Activated naive CD8-positive, alpha-beta T cell (primary cell): ENCODE results near the gene SMAP1.

Source experiments
- H3K27ac Mint-ChIP-seq: one replicate; pipeline ENCODE4 v1.8.0; 2021; ENCODE audit warnings: mixed read lengths
- H3K27me3 Mint-ChIP-seq: one replicate; pipeline ENCODE4 v1.8.0; 2021; ENCODE audit warnings: mixed read lengths
- H3K36me3 Mint-ChIP-seq: one replicate; pipeline ENCODE4 v1.8.0; 2021; ENCODE audit warnings: mixed read lengths
- H3K4me1 Mint-ChIP-seq: one replicate; pipeline ENCODE4 v1.8.0; 2021; ENCODE audit warnings: low read depth, mixed read lengths
- H3K4me3 Mint-ChIP-seq: one replicate; pipeline ENCODE4 v1.8.0; 2021; ENCODE audit warnings: mild to moderate bottlenecking, mixed read lengths
- H3K9me3 Mint-ChIP-seq: one replicate; pipeline ENCODE4 v1.8.0; 2021; ENCODE audit warnings: low read depth, mixed read lengths

The SMAP1 gene

GRCh38 chr6:70860045-70860444 lies 192.4 kb downstream of the SMAP1 start:
- Mint-ChIP-seq H3K9me3 (no peaks in the 10 kb centered on the region), H3K27me3 (no peaks in the 10 kb centered on the region), H3K36me3 (peaks cover 2% of the 10 kb centered on the region), H3K4me1 (no peaks in the 10 kb centered on the region), H3K27ac (no peak overlapping the region), H3K4me3 (no peak overlapping the region)

DNA sequence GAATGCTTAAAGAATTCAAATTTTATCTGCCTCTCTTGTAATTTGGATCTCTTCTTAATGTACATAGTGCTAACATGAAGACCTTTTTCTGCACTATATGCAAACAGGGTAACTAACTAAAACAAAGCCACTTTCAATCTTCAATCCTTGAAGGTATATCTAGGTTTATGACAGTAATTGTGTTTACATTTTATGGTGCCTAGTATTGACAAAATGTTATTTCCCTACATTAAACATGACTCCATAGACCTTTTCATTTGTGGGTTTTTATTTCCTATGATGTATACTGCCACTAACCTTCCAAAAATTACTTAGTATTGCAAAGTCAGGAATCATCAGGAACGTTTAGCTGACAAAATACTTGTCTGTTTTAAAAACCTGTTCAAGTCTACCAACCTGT lies 193.2 kb downstream of the SMAP1 start:
- no peaks in the 10 kb centered on the region for H3K27me3 Mint-ChIP-seq
- no peaks in the 10 kb centered on the region for H3K36me3 Mint-ChIP-seq
- H3K9me3 Mint-ChIP-seq = no peaks in the 10 kb centered on the region
- no peak overlapping the region for H3K4me3 Mint-ChIP-seq
- no peaks in the 10 kb centered on the region for H3K4me1 Mint-ChIP-seq
- H3K27ac Mint-ChIP-seq = no peak overlapping the region

DNA sequence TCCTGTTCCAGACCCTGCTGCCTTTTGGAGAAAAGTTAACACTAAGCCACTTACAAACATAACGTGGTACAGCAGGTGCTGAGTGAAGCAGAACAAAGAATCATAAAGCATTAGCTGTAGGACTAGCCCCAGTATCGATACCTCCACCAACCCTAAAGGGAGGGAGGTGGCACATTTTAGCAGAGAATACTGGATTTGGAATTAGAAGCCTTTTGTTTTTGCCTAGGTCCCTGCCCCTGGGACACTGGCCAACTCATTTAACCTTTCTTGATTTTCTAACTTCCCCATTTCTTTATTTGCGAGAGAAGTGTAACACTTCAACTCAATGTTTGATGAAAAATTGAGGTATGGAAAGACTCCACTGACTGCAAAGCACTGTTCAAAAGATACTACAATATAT lies 195.7 kb downstream of the SMAP1 start:
- H3K27me3 Mint-ChIP-seq = no peaks in the 10 kb centered on the region
- H3K27ac Mint-ChIP-seq = no peak overlapping the region
- H3K9me3 Mint-ChIP-seq = peaks cover 3% of the 10 kb centered on the region
- H3K4me3 Mint-ChIP-seq = no peak overlapping the region
- H3K4me1 Mint-ChIP-seq = no peaks in the 10 kb centered on the region
- no peaks in the 10 kb centered on the region for H3K36me3 Mint-ChIP-seq

GRCh38 chr6:70864401-70864800 lies 196.7 kb downstream of the SMAP1 start:
- Mint-ChIP-seq H3K4me1 (no peaks in the 10 kb centered on the region), H3K27ac (no peak overlapping the region), H3K27me3 (no peaks in the 10 kb centered on the region), H3K9me3 (peaks cover 3% of the 10 kb centered on the region), H3K4me3 (no peak overlapping the region), H3K36me3 (no peaks in the 10 kb centered on the region)

DNA sequence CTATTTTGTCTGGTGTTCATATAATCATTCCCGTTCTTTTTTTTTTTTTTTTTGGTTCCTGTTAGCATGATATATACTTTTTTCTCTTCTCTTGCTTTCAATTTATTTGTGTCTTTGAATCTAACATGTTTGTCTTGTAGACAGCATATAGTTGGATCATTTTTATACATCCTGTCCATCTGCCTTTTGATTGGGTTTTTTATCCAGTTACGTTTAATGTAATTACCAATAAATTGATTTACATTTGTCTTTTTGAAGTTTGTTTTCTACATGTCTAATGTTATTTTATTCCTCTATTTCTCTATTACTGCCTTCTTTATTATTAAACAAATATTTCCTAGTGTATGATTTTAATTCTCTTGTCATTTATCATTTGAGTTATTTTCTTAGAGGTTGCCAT lies 204.8 kb downstream of the SMAP1 start:
- peaks cover 23% of the 10 kb centered on the region for H3K9me3 Mint-ChIP-seq
- H3K4me3 Mint-ChIP-seq = no peak overlapping the region
- H3K27ac Mint-ChIP-seq = no peak overlapping the region
- H3K4me1 Mint-ChIP-seq = no peaks in the 10 kb centered on the region
- peaks cover 4% of the 10 kb centered on the region for H3K27me3 Mint-ChIP-seq
- peaks cover 15% of the 10 kb centered on the region for H3K36me3 Mint-ChIP-seq

DNA sequence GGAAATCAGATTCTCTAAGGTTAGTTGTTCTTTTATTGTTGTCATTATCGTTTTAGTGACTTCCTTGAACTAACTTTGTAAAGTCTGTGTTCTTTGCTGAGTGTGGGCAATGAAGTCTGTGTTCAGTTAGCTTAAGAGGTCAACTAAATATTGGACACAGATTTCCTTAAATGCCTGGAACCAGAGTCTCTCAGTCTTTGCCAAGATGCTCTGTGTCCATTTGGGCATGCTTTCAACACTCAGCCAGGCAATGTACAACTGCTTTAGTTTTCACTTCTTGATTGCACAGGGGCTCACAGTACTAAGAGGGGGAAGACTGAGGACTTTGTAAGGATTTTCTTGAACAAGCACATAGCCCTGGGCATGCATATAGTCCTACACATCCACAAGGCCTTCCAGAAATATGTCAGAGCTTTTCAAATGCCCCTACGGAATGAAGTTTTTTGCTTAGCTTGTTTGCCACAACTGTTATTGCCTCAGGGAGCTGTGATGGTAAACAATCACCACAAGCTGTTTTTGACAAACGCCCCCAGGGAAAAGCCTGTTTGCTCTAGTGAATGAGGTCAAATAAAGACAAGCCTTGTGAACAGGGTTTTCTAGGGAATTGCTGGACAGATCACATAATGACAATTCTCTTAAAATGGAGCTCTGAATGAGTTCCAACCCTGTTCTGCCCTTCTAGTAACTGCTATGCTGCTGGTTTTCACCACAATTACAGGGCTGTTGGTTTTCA lies 206.7 kb downstream of the SMAP1 start:
- Mint-ChIP-seq H3K4me1 (no peaks in the 10 kb centered on the region), H3K27ac (no peak overlapping the region), H3K27me3 (peaks cover 8% of the 10 kb centered on the region), H3K36me3 (peaks cover 15% of the 10 kb centered on the region), H3K4me3 (no peak overlapping the region), H3K9me3 (peaks cover 23% of the 10 kb centered on the region)

DNA sequence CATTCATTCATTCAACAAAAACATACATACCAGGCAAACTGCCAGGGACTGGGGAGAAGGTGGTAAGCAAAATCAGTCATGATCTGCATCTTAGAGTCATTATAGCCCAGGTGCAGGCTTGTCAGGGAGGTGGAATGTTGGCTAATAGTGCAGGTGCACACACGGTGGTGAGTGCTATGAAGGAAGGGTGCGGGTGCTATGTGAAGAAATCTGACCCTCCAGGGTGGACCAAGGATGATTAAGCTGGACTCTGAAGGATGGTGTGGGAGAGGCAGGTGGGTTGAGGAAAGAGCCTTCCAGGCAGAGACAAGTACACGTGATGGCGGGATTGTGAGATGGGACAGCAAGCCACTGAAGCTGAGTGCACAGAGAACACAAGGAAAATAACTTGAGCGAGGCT lies 211.8 kb downstream of the SMAP1 start:
- Mint-ChIP-seq H3K27me3 (peaks cover 20% of the 10 kb centered on the region), H3K36me3 (no peaks in the 10 kb centered on the region), H3K4me3 (no peak overlapping the region), H3K9me3 (no peaks in the 10 kb centered on the region), H3K4me1 (no peaks in the 10 kb centered on the region), H3K27ac (no peak overlapping the region)

DNA sequence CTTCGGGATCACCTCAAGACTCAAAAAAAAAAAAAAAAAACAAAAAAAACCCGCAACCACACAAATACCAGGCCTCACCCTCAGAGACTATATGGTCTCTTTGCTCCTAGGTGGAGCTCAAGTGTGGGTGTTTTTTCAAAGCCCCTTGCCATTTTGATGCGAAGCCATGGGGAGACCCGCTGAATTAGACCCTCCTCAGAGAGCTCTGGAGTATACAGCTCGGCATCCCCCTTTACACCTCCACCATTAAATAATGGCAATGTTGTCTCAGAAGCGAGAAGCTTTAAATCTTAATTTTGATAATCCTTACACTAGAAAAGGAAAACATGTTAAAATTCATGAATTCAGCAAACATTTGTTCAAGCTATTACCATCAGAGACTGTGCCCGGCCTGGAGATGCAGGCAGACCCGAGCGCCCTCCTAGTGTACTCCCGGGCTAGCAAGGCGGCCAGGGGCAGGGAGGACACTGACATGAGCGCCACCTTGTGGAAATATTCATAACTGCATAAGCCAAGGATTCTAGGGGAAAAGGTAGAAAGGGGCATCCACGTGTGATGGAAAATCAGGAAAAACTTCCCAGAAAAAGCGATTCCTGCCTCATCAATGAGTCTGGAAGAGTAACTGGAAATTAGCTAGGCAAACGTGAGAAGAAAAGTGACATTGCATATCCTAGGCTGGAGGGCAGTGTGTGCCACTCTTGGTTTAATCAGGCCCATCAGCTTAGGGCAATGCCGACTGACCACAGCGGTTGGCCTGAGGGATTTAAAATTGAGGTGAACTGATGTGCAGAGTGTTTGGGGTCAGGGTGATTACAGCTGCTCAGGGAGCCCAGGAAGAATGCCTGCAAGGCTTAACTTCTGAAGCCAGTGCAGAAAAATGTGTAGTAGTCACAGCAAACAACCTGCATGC lies 216.6 kb downstream of the SMAP1 start:
- H3K4me1 Mint-ChIP-seq = no peaks in the 10 kb centered on the region
- H3K36me3 Mint-ChIP-seq = no peaks in the 10 kb centered on the region
- no peaks in the 10 kb centered on the region for H3K9me3 Mint-ChIP-seq
- no peak overlapping the region for H3K4me3 Mint-ChIP-seq
- peaks cover 12% of the 10 kb centered on the region for H3K27me3 Mint-ChIP-seq
- no peak overlapping the region for H3K27ac Mint-ChIP-seq

GRCh38 chr6:70886071-70886470 lies 218.4 kb downstream of the SMAP1 start:
- Mint-ChIP-seq H3K27me3 (peaks cover 9% of the 10 kb centered on the region), H3K9me3 (no peaks in the 10 kb centered on the region), H3K4me3 (no peak overlapping the region), H3K27ac (no peak overlapping the region), H3K36me3 (no peaks in the 10 kb centered on the region), H3K4me1 (no peaks in the 10 kb centered on the region)

DNA sequence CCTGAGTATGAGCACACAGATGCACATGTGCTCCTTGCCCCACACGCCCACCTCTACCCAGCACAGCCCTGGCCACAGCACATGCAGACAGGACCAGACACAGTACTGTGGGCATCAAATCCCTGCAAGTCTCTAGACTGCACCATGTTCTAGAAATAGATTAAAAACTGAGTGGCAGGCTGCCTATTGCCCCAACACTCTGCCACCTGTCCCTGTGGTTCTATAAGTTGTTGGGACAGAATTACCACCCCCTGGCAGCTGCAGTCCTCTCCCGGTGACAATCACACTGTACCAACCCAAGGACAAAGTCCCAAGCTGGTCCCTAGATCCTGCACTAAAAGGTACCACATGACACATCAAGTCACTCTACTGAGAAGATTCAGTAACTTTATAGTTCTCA lies 219.0 kb downstream of the SMAP1 start:
- Mint-ChIP-seq H3K27ac (no peak overlapping the region), H3K4me3 (no peak overlapping the region), H3K9me3 (no peaks in the 10 kb centered on the region), H3K27me3 (peaks cover 6% of the 10 kb centered on the region), H3K4me1 (no peaks in the 10 kb centered on the region), H3K36me3 (no peaks in the 10 kb centered on the region)

DNA sequence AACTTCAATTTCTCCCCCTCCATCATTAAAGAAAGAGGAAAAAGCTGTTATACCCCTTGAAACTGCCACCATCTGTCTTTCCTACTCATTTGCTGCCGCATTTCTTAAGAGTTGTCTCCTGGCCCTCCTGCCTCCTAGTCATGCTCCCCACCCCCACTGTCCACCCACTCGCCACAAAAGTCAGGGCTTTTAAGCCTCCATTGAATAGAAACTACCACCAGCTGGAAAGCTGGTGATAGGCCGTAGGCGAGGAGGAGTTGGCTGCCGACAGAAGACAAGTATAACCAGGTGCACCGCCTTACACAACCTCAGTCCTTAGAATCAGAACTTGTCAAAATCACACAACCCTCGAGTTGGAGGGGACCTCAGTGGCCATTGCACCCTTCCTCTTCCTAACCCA lies 221.6 kb downstream of the SMAP1 start:
- H3K27ac Mint-ChIP-seq = no peak overlapping the region
- H3K9me3 Mint-ChIP-seq = no peaks in the 10 kb centered on the region
- H3K27me3 Mint-ChIP-seq = peaks cover 8% of the 10 kb centered on the region
- H3K4me1 Mint-ChIP-seq = no peaks in the 10 kb centered on the region
- no peak overlapping the region for H3K4me3 Mint-ChIP-seq
- no peaks in the 10 kb centered on the region for H3K36me3 Mint-ChIP-seq

DNA sequence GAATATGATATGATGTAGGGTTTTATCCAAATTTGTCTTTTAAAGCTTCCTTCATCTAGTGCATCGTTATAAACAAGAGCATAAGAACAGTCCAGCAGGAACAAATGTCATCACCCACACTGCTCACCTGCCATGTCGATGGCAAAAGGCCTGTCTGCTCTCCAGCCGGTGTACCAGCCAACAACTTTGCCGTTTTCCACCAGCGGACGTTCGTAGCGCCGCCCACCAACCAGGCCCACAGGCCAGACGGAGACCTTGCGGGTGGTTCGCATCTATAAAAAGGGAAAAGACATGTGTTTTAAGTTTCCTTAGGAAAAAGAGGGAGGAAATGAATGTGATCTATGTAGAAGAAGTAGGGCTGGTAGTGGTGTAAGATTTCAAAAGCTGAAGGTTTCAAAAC lies 226.3 kb downstream of the SMAP1 start:
- Mint-ChIP-seq H3K27me3 (peaks cover 7% of the 10 kb centered on the region), H3K36me3 (no peaks in the 10 kb centered on the region), H3K9me3 (no peaks in the 10 kb centered on the region), H3K4me1 (no peaks in the 10 kb centered on the region), H3K4me3 (no peak overlapping the region), H3K27ac (no peak overlapping the region)

DNA sequence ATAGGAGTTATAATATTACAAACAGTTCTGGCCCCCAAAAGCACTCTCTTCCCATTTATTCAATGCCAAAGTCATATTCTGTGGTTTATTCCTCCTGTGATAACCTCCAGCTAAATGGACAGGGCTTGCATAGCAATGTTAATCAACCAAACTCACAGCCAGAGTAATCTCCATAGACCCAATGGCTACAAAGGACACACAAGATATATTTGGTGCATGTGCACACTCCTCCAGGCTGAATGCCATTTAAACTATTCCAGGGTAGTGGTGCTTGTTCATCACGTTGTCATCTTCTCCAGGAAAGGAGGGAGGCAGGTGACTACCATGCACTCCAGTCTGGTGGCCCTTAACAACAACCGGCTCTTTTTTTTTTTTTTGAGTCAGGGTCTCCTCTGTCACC lies 232.4 kb downstream of the SMAP1 start:
- Mint-ChIP-seq H3K27ac (no peak overlapping the region), H3K4me3 (no peak overlapping the region), H3K4me1 (no peaks in the 10 kb centered on the region), H3K36me3 (no peaks in the 10 kb centered on the region), H3K27me3 (peaks cover 17% of the 10 kb centered on the region), H3K9me3 (no peaks in the 10 kb centered on the region)

DNA sequence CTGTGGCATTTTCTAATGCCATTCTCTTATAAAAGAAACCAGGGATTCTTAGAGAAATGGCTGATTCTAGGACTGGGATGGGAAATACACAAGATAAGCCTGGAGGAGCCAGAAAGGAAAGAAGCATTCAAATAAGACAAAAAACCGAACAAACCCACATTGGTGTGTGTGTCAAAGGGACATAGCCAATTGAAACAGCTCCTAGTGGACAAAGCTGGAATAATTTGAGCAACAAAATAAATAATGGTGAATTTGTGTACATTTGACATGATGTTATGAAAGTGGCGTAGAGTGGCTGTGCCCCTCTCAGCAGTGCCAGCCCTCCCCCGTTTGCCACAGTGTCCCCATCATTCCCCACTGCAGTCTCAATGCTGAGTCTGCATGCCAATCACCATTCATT lies 233.6 kb downstream of the SMAP1 start:
- Mint-ChIP-seq H3K4me1 (no peaks in the 10 kb centered on the region), H3K9me3 (no peaks in the 10 kb centered on the region), H3K27ac (no peak overlapping the region), H3K36me3 (no peaks in the 10 kb centered on the region), H3K4me3 (no peak overlapping the region), H3K27me3 (peaks cover 17% of the 10 kb centered on the region)

GRCh38 chr6:70903665-70904452 lies 236.2 kb downstream of the SMAP1 start:
- Mint-ChIP-seq H3K27me3 (peaks cover 19% of the 10 kb centered on the region), H3K4me1 (no peaks in the 10 kb centered on the region), H3K27ac (no peak overlapping the region), H3K9me3 (no peaks in the 10 kb centered on the region), H3K4me3 (no peak overlapping the region), H3K36me3 (no peaks in the 10 kb centered on the region)
